ENCODE data around the gene NR2C1.
"Not testable (repeated sequence)": the region's sequence is repeated elsewhere in the genome, so short reads cannot be mapped to it uniquely, and the experiment has no call there.

Gene NR2C1

GRCh38 chr12:95072900-95073697, at the start of gene NR2C1:
Gene NR2C1, minus strand, starts transcription at chr12:95073618. Its CDS starts 6,234 bp downstream, at chr12:95067384.
- peak; percentile 82 for DNase-seq (ENCODE audit: low read depth)
- H3K4me3 ChIP-seq (ENCODE audit: low read depth, low read length) = peak within 1 kb of the TSS; percentile 88

GRCh38 chr12:95118788-95119179, 45.4 kb upstream of the NR2C1 start:
- H3K4me3 ChIP-seq (ENCODE audit: low read depth, low read length) = no peak overlapping the region

GRCh38 chr12:95118138-95118787, 44.8 kb upstream of the NR2C1 start:
- peak; percentile 39 for DNase-seq (ENCODE audit: low read depth)
- H3K4me3 ChIP-seq (ENCODE audit: low read depth, low read length) = no peak overlapping the region

More at GRCh38 chr12:95118788-95119179, 45.4 kb upstream of the NR2C1 start:
- DNase-seq (ENCODE audit: low read depth) = no peak

GRCh38 chr12:95117178-95117599, 43.8 kb upstream of the NR2C1 start:
- H3K4me3 ChIP-seq (ENCODE audit: low read depth, low read length) = no peak overlapping the region
- DNase-seq (ENCODE audit: low read depth) = no peak

GRCh38 chr12:95116773-95117172, 43.4 kb upstream of the NR2C1 start:
- H3K4me3 ChIP-seq (ENCODE audit: low read depth, low read length) = no peak overlapping the region
- no peak for DNase-seq (ENCODE audit: low read depth)

GRCh38 chr12:95116341-95116740, 42.9 kb upstream of the NR2C1 start:
- DNase-seq (ENCODE audit: low read depth) = no peak
- H3K4me3 ChIP-seq (ENCODE audit: low read depth, low read length) = no peak overlapping the region

GRCh38 chr12:95115641-95116040, 42.2 kb upstream of the NR2C1 start:
- H3K4me3 ChIP-seq (ENCODE audit: low read depth, low read length) = no peak overlapping the region
- no peak for DNase-seq (ENCODE audit: low read depth)

- no peak overlapping the region for H3K4me3 ChIP-seq (ENCODE audit: low read depth, low read length)
- DNase-seq (ENCODE audit: low read depth) = no peak
Observed at GRCh38 chr12:95114766-95115405, 41.5 kb upstream of the NR2C1 start.

GRCh38 chr12:95107362-95107761, 33.9 kb upstream of the NR2C1 start:
- DNase-seq (ENCODE audit: low read depth) = no peak
- H3K4me3 ChIP-seq (ENCODE audit: low read depth, low read length) = no peak overlapping the region

- H3K4me3 ChIP-seq (ENCODE audit: low read depth, low read length) = no peak overlapping the region
- DNase-seq (ENCODE audit: low read depth) = no peak
Observed at GRCh38 chr12:95105540-95105939, 32.1 kb upstream of the NR2C1 start.

- no peak overlapping the region for H3K4me3 ChIP-seq (ENCODE audit: low read depth, low read length)
- no peak for DNase-seq (ENCODE audit: low read depth)
Observed at GRCh38 chr12:95104919-95105452, 31.6 kb upstream of the NR2C1 start.

- peak; percentile 56 for DNase-seq (ENCODE audit: low read depth)
- H3K4me3 ChIP-seq (ENCODE audit: low read depth, low read length) = no peak overlapping the region
Observed at GRCh38 chr12:95102916-95103671, 29.7 kb upstream of the NR2C1 start.

- DNase-seq (ENCODE audit: low read depth) = not testable (repeated sequence)
Observed at GRCh38 chr12:95101957-95102356, 28.5 kb upstream of the NR2C1 start.

GRCh38 chr12:95100264-95101190, 27.1 kb upstream of the NR2C1 start:
- H3K4me3 ChIP-seq (ENCODE audit: low read depth, low read length) = no peak overlapping the region
- no peak for DNase-seq (ENCODE audit: low read depth)

More at GRCh38 chr12:95101957-95102356, 28.5 kb upstream of the NR2C1 start:
- not testable (repeated sequence) for H3K4me3 ChIP-seq (ENCODE audit: low read depth, low read length)

- DNase-seq (ENCODE audit: low read depth) = no peak
- H3K4me3 ChIP-seq (ENCODE audit: low read depth, low read length) = no peak overlapping the region
Observed at GRCh38 chr12:95099270-95099790, 25.9 kb upstream of the NR2C1 start.

GRCh38 chr12:95096852-95097251, 23.4 kb upstream of the NR2C1 start:
- no peak overlapping the region for H3K4me3 ChIP-seq (ENCODE audit: low read depth, low read length)
- no peak for DNase-seq (ENCODE audit: low read depth)

GRCh38 chr12:95096378-95096777, 23.0 kb upstream of the NR2C1 start:
- no peak for DNase-seq (ENCODE audit: low read depth)
- H3K4me3 ChIP-seq (ENCODE audit: low read depth, low read length) = no peak overlapping the region

- DNase-seq (ENCODE audit: low read depth); H3K4me3 ChIP-seq (ENCODE audit: low read depth, low read length): not testable (repeated sequence)
Observed at GRCh38 chr12:95095866-95096265, 22.4 kb upstream of the NR2C1 start.

Measured in skeletal muscle cell (primary cell).